ENCODE results near the gene GORASP1. TPM values are rescaled to one million over a fixed set of nuclear protein-coding genes. Genes with fewer than 3 reads are reported as not detected.
A peak's percentile ranks its signal among the peaks of the same experiment; 100 is the strongest.

GORASP1 gene
- total RNA-seq, 5 donors from 2014 or later (not counting 1 experiment from before 2014, with no cell fraction given): 26.7 to 55.5 (median 41.5) TPM

DNA sequence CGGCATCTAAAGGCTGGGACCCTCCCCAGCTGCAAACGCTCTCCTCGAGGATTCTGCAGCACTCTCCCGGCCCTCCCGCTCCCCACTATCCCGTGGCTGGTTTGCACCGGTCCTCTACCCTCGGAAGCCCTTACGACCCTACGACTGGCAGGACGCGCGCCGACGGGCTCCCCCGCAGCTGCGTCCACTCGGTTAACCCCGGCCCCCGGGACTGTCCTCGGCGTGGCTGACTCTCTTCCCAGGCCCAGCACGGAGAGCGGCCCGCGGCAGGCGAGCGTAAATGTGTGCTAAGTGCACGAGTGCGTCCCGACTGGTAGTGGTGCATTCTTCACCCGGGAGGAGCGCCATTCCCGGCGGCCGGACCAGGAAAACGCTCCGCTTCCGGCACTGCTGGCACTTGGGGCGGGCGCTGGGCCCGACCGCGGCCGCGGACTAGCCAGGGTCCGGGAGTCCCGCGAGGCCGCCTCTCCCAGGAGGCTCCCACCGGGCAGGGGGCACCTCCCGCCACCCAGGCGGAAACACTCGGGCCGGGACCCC lies 508 bp downstream of the GORASP1 start:
- POLR2A ChIA-PET: interaction anchor here in 1 of 2 donors (0.6 kb wide), 1 partner anchor 105 kb away, joined by 3 read pairs; no protein-coding TSS in a partner anchor
- peak overlapping the region; percentile 78 to 91 for H3K4me3 ChIP-seq (ENCODE audit: control insufficient read depth in 1 of 2, extremely low read depth in 1 of 2, low read length in 1 of 2)
- DNase-seq: peak in 2 of 35 experiments; percentile 28 to 32

DNA sequence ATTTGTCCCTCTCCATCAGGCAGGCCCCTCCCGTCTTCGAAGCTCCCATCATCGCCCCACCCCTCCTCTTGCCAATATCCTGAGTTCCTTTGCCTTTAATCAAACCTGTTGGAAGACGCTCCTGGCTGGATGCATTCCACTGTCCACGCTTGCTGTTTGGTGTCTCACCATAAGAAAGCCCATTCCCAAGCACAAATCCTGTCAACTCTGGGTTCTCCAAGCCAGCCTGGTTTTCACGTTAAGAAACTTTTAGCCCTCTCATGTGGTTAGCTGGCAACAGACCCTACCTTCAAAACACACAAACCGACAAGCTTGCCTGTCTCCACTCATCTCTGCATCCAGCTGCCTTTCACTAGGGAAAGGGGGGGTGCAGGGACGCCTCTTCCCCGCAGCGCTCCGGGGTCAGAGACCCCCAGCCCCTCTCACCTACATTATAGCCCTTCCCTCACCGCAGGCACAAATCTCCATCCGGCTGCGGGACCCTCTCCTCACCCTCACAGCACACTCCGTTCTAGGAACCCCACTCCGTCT lies 1.1 kb downstream of the GORASP1 start:
- 64% methylated on average over 7 of the region's 16 CpGs for WGBS (ENCODE audit: insufficient coverage)
- Histone ChIP-seq H3K36me3 (ENCODE audit: control insufficient read depth in 2 of 2, extremely low read depth in 1 of 2, insufficient read depth in 1 of 2, low read length in 1 of 2) (no peaks in the 10 kb centered on the region), H3K27me3 (replicated peaks in 1 of 2; ENCODE audit: control insufficient read depth in 2 of 2, extremely low read depth in 1 of 2, insufficient read depth in 2 of 2, low read length in 1 of 2) (no peaks in the 10 kb centered on the region), H3K4me1 (ENCODE audit: control insufficient read depth in 1 of 2, extremely low read depth in 1 of 2, insufficient read depth in 2 of 2, low read length in 2 of 2) (peaks cover 7 to 38% of the 10 kb centered on the region in 2 experiments), H3K9me3 (no peaks in the 10 kb centered on the region), H3K4me3 (ENCODE audit: control insufficient read depth in 1 of 2, extremely low read depth in 1 of 2, low read length in 1 of 2) (peak overlapping the region; percentile 78 to 91), H3K27ac (ENCODE audit: low read length) (peak overlapping the region; percentile 48)
- Mint-ChIP-seq H3K9me3 (no peaks in the 10 kb centered on the region), H3K27ac (peak overlapping the region; percentile 88 to 92), H3K27me3 (no peaks in the 10 kb centered on the region), H3K4me1 (peaks cover 60 to 71% (median 65%) of the 10 kb centered on the region in 3 donors), H3K36me3 (no peaks in the 10 kb centered on the region), H3K4me3 (peak overlapping the region; percentile 82 to 95 (median 85))
- ATAC-seq (replicated peaks in 1 of 4): no peak
- no peak for DNase-seq
- POLR2A ChIA-PET: interaction anchor here in 1 of 2 donors (0.6 kb wide), 1 partner anchor 104 kb away, joined by 3 read pairs; no protein-coding TSS in a partner anchor
- CTCF ChIA-PET: interaction anchor here in 1 of 2 donors (1.2 kb wide), 1 partner anchor 182 kb away, joined by 10 read pairs; no protein-coding TSS in a partner anchor

More for the DNA sequence above, 508 bp downstream of the GORASP1 start:
- ATAC-seq (replicated peaks in 1 of 4): peak in 3 of 4 experiments; percentile 1 to 13 (median 11)
- CTCF ChIA-PET: interaction anchor here (1.4 kb wide), 3 partner anchors 71 to 185 kb away, joined by 4 to 5 read pairs (median 5); no protein-coding TSS in a partner anchor
- peak overlapping the region; percentile 48 for H3K27ac ChIP-seq (ENCODE audit: low read length)
- under 1% methylated on average over 55 of the region's 55 CpGs for WGBS (ENCODE audit: insufficient coverage)
- H3K4me1 ChIP-seq (ENCODE audit: control insufficient read depth in 1 of 2, extremely low read depth in 1 of 2, insufficient read depth in 2 of 2, low read length in 2 of 2): peaks cover 7 to 37% of the 10 kb centered on the region in 2 experiments
- H3K27me3 Mint-ChIP-seq: no peaks in the 10 kb centered on the region
- no peaks in the 10 kb centered on the region for H3K9me3 Mint-ChIP-seq
- H3K27ac Mint-ChIP-seq: peak overlapping the region; percentile 88 to 92
- no peaks in the 10 kb centered on the region for H3K36me3 Mint-ChIP-seq
- no peaks in the 10 kb centered on the region for H3K9me3 ChIP-seq
- H3K36me3 ChIP-seq (ENCODE audit: control insufficient read depth in 2 of 2, extremely low read depth in 1 of 2, insufficient read depth in 1 of 2, low read length in 1 of 2): no peaks in the 10 kb centered on the region
- peaks cover 57 to 67% (median 62%) of the 10 kb centered on the region in 3 donors for H3K4me1 Mint-ChIP-seq
- peak overlapping the region; percentile 82 to 95 (median 85) for H3K4me3 Mint-ChIP-seq
- H3K27me3 ChIP-seq (replicated peaks in 1 of 2; ENCODE audit: control insufficient read depth in 2 of 2, extremely low read depth in 1 of 2, insufficient read depth in 2 of 2, low read length in 1 of 2): no peaks in the 10 kb centered on the region

DNA sequence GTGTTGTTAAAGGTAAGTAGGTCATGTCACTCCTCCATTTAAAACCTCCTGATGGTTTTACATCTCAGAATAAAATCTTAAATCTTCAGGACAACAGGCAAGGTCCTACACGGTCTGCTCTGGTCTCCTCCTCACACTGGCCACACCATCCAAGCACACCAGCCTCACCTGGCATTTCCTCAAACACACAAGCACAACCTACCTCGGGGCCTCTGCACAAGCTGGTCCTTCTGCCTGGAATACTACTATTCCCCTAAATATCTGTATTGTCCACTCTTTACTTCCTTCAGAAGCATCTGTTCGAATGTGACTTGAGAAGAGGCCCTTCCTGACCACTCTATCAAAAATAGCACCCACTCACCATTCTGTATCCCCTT lies 1.8 kb downstream of the GORASP1 start:
- Mint-ChIP-seq H3K27me3 (no peaks in the 10 kb centered on the region), H3K36me3 (no peaks in the 10 kb centered on the region), H3K4me1 (peaks cover 62 to 74% (median 69%) of the 10 kb centered on the region in 3 donors), H3K4me3 (peak overlapping the region; percentile 82 to 95 (median 85)), H3K27ac (peak overlapping the region; percentile 88 to 92), H3K9me3 (no peaks in the 10 kb centered on the region)
- Histone ChIP-seq H3K4me3 (ENCODE audit: control insufficient read depth in 1 of 2, extremely low read depth in 1 of 2, low read length in 1 of 2) (no peak overlapping the region), H3K36me3 (ENCODE audit: control insufficient read depth in 2 of 2, extremely low read depth in 1 of 2, insufficient read depth in 1 of 2, low read length in 1 of 2) (peaks cover 0 to 3% of the 10 kb centered on the region in 2 donors), H3K9me3 (no peaks in the 10 kb centered on the region), H3K4me1 (ENCODE audit: control insufficient read depth in 1 of 2, extremely low read depth in 1 of 2, insufficient read depth in 2 of 2, low read length in 2 of 2) (peaks cover 7 to 40% of the 10 kb centered on the region in 2 experiments), H3K27me3 (replicated peaks in 1 of 2; ENCODE audit: control insufficient read depth in 2 of 2, extremely low read depth in 1 of 2, insufficient read depth in 2 of 2, low read length in 1 of 2) (no peaks in the 10 kb centered on the region), H3K27ac (ENCODE audit: low read length) (no peak overlapping the region)
- no peak for ATAC-seq (replicated peaks in 1 of 4)
- no peak for DNase-seq
- WGBS (ENCODE audit: insufficient coverage): 74% methylated on average over 3 of the region's 3 CpGs
- ChIA-PET POLR2A (no interaction called here), CTCF (interaction anchor here in 1 of 2 donors (1.2 kb wide), 1 partner anchor 182 kb away, joined by 10 read pairs; no protein-coding TSS in a partner anchor)

DNA sequence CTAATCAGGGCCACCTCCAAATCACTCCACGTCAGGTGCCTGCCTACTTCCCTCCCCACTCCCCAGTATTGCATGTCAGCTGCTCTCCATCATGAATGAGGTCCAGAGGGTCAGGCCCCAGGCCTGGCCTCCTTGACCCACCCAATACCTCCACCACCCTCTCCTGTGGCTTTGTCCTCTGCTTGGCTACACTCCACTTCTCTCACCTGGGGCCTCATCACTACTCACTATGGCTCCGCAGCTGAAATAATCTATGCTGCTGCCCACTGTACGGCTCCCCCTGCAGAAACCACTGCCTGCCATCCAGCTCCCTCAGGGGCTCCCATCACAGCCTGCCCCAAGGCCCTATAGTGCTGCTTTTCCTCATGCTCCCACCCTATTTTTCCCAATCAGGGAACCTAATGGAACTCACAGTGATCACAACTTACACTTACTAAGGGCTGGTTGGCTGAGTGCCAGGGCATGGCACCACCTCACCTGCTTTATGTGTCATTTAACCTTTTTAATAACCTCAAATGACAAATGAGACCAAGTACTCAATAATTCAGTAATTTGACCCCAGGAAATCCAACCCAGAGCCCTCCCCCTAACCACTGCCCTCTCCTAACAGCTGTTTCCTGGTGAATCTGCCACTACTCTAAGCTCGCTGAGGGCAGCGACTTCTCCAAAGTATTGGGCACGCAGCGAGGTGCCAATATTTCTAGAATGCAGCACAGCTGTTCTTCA lies 2.3 kb downstream of the GORASP1 start:
- ATAC-seq (replicated peaks in 1 of 4): no peak
- peaks cover 7 to 40% of the 10 kb centered on the region in 2 experiments for H3K4me1 ChIP-seq (ENCODE audit: control insufficient read depth in 1 of 2, extremely low read depth in 1 of 2, insufficient read depth in 2 of 2, low read length in 2 of 2)
- H3K9me3 ChIP-seq: no peaks in the 10 kb centered on the region
- H3K27ac ChIP-seq (ENCODE audit: low read length): no peak overlapping the region
- Mint-ChIP-seq H3K4me3 (peak overlapping the region in 2 of 3 donors; percentile 85 to 95), H3K27me3 (no peaks in the 10 kb centered on the region), H3K36me3 (no peaks in the 10 kb centered on the region), H3K9me3 (no peaks in the 10 kb centered on the region), H3K4me1 (peaks cover 62 to 74% (median 69%) of the 10 kb centered on the region in 3 donors), H3K27ac (peak overlapping the region; percentile 88 to 92)
- H3K27me3 ChIP-seq (replicated peaks in 1 of 2; ENCODE audit: control insufficient read depth in 2 of 2, extremely low read depth in 1 of 2, insufficient read depth in 2 of 2, low read length in 1 of 2): no peaks in the 10 kb centered on the region
- H3K4me3 ChIP-seq (ENCODE audit: control insufficient read depth in 1 of 2, extremely low read depth in 1 of 2, low read length in 1 of 2): no peak overlapping the region
- WGBS (ENCODE audit: insufficient coverage): 100% methylated on average over 3 of the region's 7 CpGs
- ChIA-PET POLR2A (no interaction called here), CTCF (interaction anchor here (0.8 to 1.2 kb wide), 2 partner anchors 183 to 187 kb away, joined by 5 to 10 read pairs; no protein-coding TSS in a partner anchor)
- peak in 3 of 35 experiments; percentile 17 to 37 (median 26) for DNase-seq
- peaks cover 0 to 8% of the 10 kb centered on the region in 2 donors for H3K36me3 ChIP-seq (ENCODE audit: control insufficient read depth in 2 of 2, extremely low read depth in 1 of 2, insufficient read depth in 1 of 2, low read length in 1 of 2)

DNA sequence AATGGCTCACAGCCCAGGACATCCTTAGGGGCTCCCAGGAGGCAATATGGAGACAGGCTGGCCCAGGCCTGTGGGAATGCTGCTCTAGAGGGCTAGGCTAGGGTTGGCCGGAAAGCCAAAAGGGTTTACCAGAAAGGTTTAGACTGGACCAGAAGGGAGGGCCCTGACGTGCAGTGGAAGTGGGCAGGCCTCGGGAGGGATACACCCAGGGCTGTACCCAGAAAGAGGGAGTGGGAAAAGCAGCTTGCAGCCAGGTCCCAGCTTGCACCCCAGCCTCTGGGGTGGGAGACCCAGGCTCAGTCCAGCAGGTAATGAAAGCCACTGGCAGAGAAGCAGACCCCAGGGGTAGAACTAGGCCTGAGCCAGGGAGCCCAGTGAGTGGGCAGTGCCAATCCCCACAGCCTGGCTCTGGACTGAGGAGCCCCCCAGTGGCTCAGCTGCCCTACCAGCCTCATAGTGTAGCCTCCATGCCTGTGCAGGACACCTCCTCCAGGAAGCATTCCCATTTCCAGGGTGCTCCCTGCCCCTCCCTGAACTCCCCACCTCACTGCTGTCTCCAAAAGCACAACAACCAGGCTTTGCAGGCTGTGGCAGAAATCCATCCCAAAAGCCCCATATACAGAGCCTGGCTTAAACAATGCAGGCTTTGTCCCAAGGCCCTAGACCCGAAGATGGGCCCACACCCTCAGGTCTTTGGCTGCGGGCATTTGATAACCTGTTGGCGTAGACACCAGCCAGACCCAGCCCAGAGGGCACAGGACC lies 3.5 kb downstream of the GORASP1 start:
- no peak overlapping the region for H3K27ac ChIP-seq (ENCODE audit: low read length)
- 97% methylated on average over 6 of the region's 6 CpGs for WGBS (ENCODE audit: insufficient coverage)
- ChIA-PET CTCF (interaction anchor here in 1 of 2 donors (0.8 kb wide), 1 partner anchor 188 kb away, joined by 5 read pairs; no protein-coding TSS in a partner anchor), POLR2A (no interaction called here)
- H3K27me3 ChIP-seq (replicated peaks in 1 of 2; ENCODE audit: control insufficient read depth in 2 of 2, extremely low read depth in 1 of 2, insufficient read depth in 2 of 2, low read length in 1 of 2): no peaks in the 10 kb centered on the region
- Mint-ChIP-seq H3K9me3 (no peaks in the 10 kb centered on the region), H3K27ac (peak overlapping the region; percentile 82 to 92), H3K4me3 (no peak overlapping the region), H3K36me3 (no peaks in the 10 kb centered on the region), H3K4me1 (peaks cover 58 to 69% (median 64%) of the 10 kb centered on the region in 3 donors), H3K27me3 (no peaks in the 10 kb centered on the region)
- ATAC-seq (replicated peaks in 1 of 4): no peak
- no peak for DNase-seq
- H3K4me1 ChIP-seq (ENCODE audit: control insufficient read depth in 1 of 2, extremely low read depth in 1 of 2, insufficient read depth in 2 of 2, low read length in 2 of 2): peaks cover 7 to 37% of the 10 kb centered on the region in 2 experiments
- H3K36me3 ChIP-seq (ENCODE audit: control insufficient read depth in 2 of 2, extremely low read depth in 1 of 2, insufficient read depth in 1 of 2, low read length in 1 of 2): peaks cover 1 to 17% of the 10 kb centered on the region in 2 donors
- no peaks in the 10 kb centered on the region for H3K9me3 ChIP-seq
- H3K4me3 ChIP-seq (ENCODE audit: control insufficient read depth in 1 of 2, extremely low read depth in 1 of 2, low read length in 1 of 2): no peak overlapping the region
